HG03095 (cell line): ENCODE data around the gene PDZK1IP1.
"Not testable (repeated sequence)": the region's sequence is repeated elsewhere in the genome, so short reads cannot be mapped to it uniquely, and the experiment has no call there.

ENCODE experiments used
- ATAC-seq: cut with Tn5 transposase; IDR thresholded peaks from one replicate; pipeline ENCODE4 v1.9.1; 2021; ENCODE audit warnings: moderate library complexity; ENCODE audit not compliant: unreplicated experiment

PDZK1IP1 gene

GRCh38 chr1:47198214-47198613, 8.4 kb upstream of the PDZK1IP1 start:
- no peak for ATAC-seq

DNA sequence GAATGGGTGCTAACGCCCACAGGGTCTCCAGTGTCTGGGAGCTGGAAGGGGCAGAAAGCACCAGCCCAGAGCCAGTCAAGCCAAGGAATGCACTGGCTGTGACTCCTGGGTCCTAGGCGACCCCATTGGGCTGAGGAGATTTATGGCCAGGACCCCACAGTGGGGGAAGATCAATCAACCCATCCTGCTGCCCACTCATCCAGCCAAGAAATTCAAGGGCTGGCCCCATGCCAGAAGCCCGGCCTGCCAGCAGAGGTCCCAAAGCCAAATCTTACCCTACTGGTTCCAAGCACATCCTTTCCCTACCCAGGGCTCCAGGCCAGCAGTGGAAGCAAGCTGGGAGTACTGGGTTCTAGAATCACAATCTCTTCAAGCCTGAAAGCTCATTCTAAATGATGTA, 6.8 kb upstream of the PDZK1IP1 start:
- no peak for ATAC-seq

DNA sequence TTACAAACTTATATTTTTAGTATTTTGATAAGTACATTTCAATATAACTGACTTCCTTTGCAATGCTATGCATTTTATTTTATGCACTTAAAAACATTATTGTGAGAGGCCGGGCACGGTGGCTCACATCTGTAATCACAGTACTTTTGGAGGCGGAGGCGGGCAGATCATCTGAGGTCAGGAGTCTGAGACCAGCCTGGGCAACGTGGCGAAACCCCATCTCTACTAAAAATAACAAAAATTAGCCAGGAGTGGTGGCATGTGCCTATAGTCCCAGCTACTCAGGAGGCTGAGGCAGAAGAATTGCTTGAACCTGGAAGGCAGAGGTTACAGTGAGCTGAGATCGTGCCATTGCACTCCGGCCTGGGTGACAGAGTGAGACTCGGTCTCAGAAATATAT, 6.1 kb upstream of the PDZK1IP1 start:
- not testable (repeated sequence) for ATAC-seq

GRCh38 chr1:47194311-47194710, 4.5 kb upstream of the PDZK1IP1 start:
- ATAC-seq: no peak

DNA sequence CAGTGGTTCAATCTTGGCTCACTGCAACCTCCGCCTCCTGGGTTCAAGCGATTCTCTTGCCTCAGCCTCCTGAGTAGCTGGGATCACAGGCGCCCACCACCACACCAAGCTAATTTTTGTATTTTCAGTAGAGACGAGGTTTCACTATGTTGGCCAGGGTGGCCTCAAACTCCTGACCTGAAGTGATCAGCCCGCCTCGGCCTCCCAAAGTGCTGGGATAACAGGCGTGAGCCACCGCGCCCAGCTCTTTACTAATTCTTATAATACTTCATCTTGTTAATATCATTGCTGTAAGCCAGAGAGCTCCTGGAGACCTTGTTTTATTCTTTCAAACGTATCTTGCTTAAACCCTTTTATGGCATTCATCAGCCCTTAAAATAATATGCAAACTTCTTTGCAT, 3.7 kb upstream of the PDZK1IP1 start:
- ATAC-seq: not testable (repeated sequence)

DNA sequence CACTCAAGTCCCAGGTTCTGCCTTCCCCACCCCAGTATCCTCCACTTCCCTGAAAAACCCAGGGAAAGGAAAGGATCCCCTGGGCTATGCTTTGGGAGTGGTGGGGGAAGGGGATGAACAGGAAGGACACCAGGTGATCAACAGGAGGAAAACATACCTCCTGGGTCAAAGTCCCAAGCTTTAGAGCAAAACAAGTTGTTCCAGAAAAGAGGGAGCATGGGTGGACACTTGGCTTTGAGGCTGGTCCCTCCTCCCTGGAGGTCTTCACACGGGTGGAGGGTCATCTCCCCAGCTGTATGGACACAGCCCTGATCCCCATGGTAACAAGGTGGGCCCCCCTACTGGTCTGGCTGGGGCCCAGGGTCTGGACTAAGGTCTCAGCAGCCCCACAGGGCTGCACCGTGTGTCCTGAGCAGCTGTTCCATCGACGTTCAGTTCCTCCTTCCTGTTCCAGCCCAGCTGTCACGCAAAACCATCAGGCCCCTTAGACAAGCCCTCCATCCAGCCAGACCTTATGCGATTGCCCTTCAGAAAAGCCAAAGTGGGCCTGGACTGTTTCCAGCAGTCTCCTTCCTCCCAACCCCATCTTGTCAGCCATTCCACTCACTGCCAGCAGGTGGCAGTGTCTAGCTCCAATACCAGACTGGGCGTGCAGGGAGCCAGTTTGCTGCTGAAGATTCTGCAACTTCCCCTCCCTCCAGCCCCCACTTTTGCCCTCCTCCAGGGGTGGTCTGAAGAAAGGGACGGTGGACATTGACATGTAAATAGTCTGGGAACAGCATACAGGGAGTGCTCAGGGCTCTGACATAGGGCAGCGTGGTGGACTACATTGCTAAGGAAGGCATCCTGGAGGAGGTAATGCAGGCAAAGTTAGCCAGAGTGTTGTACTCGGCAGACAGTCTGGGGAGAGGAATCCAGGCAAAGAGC, 2.9 kb upstream of the PDZK1IP1 start:
- no peak for ATAC-seq

DNA sequence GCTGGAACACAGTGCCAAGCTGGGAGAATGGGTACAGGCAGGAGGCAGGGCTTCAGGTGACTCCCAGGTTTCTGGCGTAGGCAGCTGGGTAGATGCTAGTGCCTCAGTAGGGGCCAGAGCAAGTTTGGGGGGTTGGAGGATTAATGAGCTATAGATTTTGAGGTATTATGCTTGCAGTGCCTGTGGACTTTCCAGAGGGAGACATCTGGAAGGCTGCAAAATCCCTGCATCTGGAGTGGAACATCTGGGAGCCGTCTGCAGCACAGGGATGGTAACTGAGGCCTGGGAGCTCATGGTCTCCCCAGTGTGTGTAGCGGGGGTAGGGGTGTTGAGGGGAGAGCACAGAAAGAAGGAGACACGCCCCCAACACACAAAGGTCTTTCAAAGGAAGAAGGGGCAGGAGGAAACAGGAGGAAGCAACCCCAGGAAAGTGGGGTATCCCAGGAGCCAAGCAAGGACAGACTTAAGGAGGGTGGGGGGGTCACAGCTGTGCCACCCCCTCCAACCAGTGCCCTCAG, 2.2 kb upstream of the PDZK1IP1 start:
- ATAC-seq: no peak

DNA sequence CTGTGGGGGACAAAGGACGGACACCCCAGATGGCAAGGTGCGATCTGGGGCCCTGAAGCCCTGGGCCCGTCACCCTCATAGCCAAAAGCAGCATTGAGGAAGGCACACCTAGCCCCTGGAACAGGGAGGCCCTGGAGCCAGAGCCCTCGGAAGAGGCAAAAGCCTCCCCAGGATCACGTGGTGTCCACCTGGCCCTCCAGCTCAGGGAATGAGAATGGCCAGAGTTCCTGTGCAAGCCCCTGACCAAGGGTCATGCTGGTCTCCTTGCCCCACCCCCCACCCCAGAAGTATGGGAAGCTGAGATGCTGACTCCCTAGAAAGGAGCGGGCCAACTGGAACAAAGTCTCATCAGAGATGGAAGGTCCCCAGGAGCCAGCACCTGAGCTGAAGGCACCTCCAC, 1.0 kb upstream of the PDZK1IP1 start:
- no peak for ATAC-seq

DNA sequence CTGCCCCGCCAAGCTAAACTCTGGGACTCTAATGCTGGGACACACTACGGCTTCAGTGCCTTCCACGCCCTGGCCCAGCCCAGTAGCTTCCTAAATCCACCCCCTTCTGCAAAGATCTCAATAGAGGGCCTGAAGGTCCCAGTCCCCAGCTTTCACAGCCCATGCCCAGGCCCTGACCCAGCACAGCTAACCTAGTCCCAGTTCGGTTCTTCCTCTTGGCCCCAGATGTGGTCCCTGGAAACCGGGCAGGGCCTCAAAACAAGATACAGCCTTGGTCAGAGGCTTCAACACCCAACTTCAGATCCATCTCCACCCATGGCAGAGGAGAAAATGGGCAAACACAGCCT, 646 bp upstream of the PDZK1IP1 start:
- ATAC-seq: no peak

DNA sequence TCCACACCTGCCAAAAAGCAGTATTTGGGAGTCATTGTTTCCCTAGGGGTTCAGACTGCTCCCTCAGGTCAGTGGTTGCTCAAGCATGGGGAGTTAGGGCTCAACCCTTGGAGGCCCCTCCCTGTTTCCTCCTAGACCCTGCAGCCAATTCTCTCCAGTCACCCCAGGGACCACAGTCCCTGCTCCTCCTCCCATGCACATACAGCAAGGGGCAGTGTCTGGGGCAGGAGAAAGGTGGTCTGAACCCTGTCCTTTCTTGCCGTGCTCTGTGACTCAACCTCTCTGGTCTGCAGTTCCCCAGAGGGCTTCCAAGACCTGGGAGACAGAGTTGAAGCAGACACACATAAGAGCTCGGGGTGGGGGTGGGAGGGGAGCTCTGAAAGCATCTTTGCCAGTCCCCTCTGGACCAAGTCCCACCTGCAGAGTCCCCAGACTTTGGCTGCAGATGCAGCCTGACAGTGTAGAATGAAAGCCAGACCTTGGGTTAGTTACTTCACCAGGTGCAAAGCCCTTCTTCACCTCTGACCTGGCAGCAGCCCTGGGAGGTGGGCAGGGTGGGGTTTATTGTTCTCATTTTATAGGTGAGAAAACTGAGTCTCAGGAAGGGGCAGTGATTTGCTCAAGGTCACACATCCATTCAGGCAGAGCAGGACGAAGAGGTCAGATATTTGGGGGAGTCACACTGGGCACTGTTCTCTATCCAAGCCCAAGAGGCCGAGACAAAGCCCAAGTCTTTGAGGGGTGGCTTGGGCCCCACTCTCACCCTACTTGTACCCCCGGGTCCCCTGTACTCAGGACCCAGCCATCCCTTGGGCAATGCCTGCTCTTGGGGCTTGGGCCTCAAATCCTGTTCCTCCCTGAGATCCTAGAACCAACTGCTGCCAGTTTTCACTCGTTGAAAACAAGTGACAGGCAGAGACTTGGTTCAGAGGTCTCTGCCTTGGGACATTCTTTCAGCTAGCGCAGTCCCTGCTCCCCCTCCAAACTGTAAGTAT, 748 bp downstream of the PDZK1IP1 start:
- no peak for ATAC-seq

DNA sequence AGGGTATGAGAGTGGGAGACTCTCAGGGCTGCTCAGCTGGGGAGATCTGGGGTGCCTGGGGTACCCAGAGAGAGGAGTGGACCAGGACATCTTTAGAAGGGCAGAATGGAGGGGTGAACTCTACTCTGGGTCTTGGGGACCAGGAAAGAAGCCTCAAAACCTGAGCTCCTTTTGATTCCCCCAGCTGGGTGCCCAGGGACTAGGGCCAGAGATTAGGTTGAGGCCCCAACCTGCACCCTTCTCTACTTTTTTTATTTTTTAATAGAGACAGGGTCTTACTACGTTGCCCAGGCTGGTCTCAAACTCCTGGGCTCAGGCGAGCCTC, 1.9 kb downstream of the PDZK1IP1 start:
- ATAC-seq: no peak

- ATAC-seq: no peak
These were observed 2.5 kb downstream of the PDZK1IP1 start for GRCh38 chr1:47187231-47187925.

GRCh38 chr1:47186267-47187185, 3.3 kb downstream of the PDZK1IP1 start:
- ATAC-seq: no peak

GRCh38 chr1:47184822-47185677, 4.8 kb downstream of the PDZK1IP1 start:
- ATAC-seq: no peak

DNA sequence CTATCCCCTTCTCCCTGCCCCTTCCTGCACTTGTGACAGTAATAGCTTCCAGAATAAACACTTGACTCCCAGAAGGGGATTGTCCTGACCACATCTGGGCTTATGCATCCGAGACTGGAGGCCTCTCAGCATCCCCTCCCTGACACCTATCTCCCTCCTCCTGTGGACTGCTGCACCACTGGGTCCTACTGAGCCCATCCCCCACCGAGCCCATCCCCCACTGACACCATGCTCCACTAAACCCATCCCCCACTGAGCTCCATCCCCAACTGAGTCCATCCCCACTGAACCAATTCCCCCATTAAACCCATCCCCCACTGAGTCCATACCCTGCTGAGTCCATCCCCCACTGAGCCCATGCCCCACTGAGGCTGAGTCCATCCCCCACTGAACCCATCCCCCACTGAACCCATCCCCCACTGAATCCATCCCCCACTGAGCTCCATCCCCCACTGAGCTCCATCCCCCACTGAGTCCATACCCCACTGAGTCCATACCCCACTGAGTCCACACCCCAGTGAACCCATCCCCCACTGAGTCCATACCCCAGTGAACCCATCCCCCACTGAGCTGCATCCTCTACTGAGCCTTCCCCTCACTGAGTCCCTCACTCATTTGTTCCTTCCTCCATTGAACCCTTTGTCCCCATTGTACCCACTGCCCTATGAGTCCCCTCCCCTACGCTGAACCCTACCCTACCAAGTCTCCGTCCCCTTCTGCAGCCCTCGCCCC, 5.6 kb downstream of the PDZK1IP1 start:
- ATAC-seq: no peak

GRCh38 chr1:47183308-47184089, 6.3 kb downstream of the PDZK1IP1 start:
- ATAC-seq: no peak

GRCh38 chr1:47182676-47183235, 7.1 kb downstream of the PDZK1IP1 start:
- no peak for ATAC-seq
